Measurements from ENCODE around the gene PFDN1.
A peak's percentile ranks its signal among the peaks of the same experiment; 100 is the strongest.

DNA sequence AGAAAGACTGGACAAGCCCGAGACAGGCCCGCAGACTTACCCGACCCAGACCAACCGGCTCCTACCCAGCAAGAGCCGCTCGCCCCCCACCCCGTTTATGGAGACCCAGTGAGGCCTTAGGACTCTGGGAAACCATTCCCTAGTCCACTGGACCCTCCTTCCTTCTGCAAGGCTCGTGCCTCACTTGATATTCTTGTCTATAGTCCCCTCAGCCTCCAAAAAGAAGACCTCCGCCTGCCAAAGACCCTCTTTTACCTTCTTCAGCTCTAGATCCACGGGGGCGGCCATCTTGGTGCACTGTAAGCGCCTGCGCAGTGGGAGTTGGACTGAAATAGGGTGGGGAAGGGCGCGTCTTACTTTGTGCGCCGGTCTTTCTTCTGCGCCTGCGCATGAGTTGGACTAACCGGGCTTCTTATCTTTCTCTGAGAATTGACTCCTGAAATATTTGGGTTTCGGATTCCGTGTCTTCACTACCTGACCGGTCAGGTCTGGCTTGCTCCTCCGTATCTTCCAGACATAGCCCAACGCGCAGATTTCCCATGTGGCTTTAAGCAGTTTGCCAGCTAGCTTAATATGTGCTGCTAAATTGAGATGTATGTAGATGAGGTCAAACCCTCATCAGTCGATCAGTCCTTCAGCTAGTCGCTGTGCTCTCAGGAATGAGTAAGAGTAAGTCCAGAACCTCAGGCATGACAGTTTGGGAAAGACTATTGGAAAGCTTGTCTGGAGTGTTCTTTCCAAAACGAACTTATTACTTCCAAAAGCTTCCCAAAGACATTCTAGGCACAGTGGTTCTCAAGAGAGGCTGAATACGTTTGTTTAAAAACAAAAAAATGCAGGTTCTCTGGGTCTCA, at the start of gene PFDN1:
- TF ChIP-seq, protein P1, sequence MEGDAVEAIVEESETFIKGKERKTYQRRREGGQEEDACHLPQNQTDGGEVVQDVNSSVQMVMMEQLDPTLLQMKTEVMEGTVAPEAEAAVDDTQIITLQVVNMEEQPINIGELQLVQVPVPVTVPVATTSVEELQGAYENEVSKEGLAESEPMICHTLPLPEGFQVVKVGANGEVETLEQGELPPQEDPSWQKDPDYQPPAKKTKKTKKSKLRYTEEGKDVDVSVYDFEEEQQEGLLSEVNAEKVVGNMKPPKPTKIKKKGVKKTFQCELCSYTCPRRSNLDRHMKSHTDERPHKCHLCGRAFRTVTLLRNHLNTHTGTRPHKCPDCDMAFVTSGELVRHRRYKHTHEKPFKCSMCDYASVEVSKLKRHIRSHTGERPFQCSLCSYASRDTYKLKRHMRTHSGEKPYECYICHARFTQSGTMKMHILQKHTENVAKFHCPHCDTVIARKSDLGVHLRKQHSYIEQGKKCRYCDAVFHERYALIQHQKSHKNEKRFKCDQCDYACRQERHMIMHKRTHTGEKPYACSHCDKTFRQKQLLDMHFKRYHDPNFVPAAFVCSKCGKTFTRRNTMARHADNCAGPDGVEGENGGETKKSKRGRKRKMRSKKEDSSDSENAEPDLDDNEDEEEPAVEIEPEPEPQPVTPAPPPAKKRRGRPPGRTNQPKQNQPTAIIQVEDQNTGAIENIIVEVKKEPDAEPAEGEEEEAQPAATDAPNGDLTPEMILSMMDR (IDR thresholded peaks at IDR 0.05; ENCODE audit: low read depth, low read length, missing input control) = no peak
- TF ChIP-seq RAD21 (IDR thresholded peaks at IDR 0.05) (no peak), HNF4G (IDR thresholded peaks at IDR 0.05) (no peak), TAF1 (conservative IDR thresholded peaks at IDR 0.05) (peak; percentile 55), RXRA (IDR thresholded peaks at IDR 0.05) (peak in 1 of 2 donors; percentile 9), JUND (IDR thresholded peaks at IDR 0.05) (no peak), EGR1 (IDR thresholded peaks at IDR 0.05; ENCODE audit: low read depth in 2 of 2) (peak in 1 of 2 donors; percentile 17), GABPA (IDR thresholded peaks at IDR 0.05 in 1 of 2, conservative IDR thresholded peaks at IDR 0.05 in 1 of 2) (no peak)
- TF ChIP-seq, protein P2, sequence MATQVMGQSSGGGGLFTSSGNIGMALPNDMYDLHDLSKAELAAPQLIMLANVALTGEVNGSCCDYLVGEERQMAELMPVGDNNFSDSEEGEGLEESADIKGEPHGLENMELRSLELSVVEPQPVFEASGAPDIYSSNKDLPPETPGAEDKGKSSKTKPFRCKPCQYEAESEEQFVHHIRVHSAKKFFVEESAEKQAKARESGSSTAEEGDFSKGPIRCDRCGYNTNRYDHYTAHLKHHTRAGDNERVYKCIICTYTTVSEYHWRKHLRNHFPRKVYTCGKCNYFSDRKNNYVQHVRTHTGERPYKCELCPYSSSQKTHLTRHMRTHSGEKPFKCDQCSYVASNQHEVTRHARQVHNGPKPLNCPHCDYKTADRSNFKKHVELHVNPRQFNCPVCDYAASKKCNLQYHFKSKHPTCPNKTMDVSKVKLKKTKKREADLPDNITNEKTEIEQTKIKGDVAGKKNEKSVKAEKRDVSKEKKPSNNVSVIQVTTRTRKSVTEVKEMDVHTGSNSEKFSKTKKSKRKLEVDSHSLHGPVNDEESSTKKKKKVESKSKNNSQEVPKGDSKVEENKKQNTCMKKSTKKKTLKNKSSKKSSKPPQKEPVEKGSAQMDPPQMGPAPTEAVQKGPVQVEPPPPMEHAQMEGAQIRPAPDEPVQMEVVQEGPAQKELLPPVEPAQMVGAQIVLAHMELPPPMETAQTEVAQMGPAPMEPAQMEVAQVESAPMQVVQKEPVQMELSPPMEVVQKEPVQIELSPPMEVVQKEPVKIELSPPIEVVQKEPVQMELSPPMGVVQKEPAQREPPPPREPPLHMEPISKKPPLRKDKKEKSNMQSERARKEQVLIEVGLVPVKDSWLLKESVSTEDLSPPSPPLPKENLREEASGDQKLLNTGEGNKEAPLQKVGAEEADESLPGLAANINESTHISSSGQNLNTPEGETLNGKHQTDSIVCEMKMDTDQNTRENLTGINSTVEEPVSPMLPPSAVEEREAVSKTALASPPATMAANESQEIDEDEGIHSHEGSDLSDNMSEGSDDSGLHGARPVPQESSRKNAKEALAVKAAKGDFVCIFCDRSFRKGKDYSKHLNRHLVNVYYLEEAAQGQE (IDR thresholded peaks at IDR 0.05) = no peak
- TF ChIP-seq, protein P3, sequence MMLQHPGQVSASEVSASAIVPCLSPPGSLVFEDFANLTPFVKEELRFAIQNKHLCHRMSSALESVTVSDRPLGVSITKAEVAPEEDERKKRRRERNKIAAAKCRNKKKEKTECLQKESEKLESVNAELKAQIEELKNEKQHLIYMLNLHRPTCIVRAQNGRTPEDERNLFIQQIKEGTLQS (IDR thresholded peaks at IDR 0.05) = no peak
- TF ChIP-seq, protein P4, sequence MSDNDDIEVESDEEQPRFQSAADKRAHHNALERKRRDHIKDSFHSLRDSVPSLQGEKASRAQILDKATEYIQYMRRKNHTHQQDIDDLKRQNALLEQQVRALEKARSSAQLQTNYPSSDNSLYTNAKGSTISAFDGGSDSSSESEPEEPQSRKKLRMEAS (IDR thresholded peaks at IDR 0.05) = no peak
- TF ChIP-seq, protein P5, sequence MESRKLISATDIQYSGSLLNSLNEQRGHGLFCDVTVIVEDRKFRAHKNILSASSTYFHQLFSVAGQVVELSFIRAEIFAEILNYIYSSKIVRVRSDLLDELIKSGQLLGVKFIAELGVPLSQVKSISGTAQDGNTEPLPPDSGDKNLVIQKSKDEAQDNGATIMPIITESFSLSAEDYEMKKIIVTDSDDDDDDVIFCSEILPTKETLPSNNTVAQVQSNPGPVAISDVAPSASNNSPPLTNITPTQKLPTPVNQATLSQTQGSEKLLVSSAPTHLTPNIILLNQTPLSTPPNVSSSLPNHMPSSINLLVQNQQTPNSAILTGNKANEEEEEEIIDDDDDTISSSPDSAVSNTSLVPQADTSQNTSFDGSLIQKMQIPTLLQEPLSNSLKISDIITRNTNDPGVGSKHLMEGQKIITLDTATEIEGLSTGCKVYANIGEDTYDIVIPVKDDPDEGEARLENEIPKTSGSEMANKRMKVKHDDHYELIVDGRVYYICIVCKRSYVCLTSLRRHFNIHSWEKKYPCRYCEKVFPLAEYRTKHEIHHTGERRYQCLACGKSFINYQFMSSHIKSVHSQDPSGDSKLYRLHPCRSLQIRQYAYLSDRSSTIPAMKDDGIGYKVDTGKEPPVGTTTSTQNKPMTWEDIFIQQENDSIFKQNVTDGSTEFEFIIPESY (IDR thresholded peaks at IDR 0.05) = no peak
